ENCODE data around the gene RAB40A. TPM values are rescaled to one million over a fixed set of nuclear protein-coding genes. Genes with fewer than 3 reads are reported as not detected.
A peak's percentile ranks its signal among the peaks of the same experiment; 100 is the strongest.

Gene RAB40A
- total RNA-seq, 3 donors from 2014 or later, result 0.48 to 2.5 (median 2.3) TPM

DNA sequence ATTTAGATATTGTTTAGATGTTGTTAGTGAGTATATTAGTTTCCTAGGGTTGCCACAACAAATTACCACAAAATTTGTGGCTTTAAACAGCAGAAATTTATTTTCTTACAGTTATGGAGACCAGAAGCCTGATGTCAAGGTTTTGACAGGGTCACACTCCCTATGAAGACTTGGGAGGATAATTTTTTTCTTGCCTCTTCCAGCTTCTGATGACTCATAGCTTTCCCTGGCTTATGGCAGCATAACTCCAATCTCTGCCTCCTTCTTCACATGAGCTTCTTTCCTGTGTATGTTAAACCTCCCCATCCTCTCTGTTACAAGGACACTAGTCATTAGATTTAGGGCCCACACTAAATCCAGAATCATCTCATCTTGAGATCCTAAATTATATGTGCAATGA, 20.9 kb upstream of the RAB40A start:
- H3K4me3 ChIP-seq, result no peak overlapping the region
- H3K27ac ChIP-seq, result peak overlapping the region; percentile 62 to 81
- peaks cover 0 to 32% of the 10 kb centered on the region in 2 donors for H3K27me3 ChIP-seq
- no peaks in the 10 kb centered on the region for H3K36me3 ChIP-seq
- H3K4me1 ChIP-seq, result no peaks in the 10 kb centered on the region
- no peak for DNase-seq (ENCODE audit: low spot score in 2 of 2)
- H3K9me3 ChIP-seq, result no peaks in the 10 kb centered on the region
- intact Hi-C loops (cut with DNase I; ENCODE audit: low total_unique reads), result no loop called here
- no peak for TF ChIP-seq POLR2AphosphoS5 (IDR thresholded peaks at IDR 0.05)
- TF ChIP-seq CTCF (IDR thresholded peaks at IDR 0.05), result no peak
- TF ChIP-seq POLR2A (IDR thresholded peaks at IDR 0.05), result no peak

GRCh38 chrX:103539695-103540094, 20.4 kb upstream of the RAB40A start:
- no peaks in the 10 kb centered on the region for H3K36me3 ChIP-seq
- no peak overlapping the region for H3K4me3 ChIP-seq
- no peaks in the 10 kb centered on the region for H3K9me3 ChIP-seq
- intact Hi-C loops (cut with DNase I; ENCODE audit: low total_unique reads), result no loop called here
- TF ChIP-seq CTCF (IDR thresholded peaks at IDR 0.05), result no peak
- DNase-seq (ENCODE audit: low spot score in 2 of 2), result no peak
- H3K27ac ChIP-seq, result peak overlapping the region; percentile 62 to 81
- H3K4me1 ChIP-seq, result no peaks in the 10 kb centered on the region
- peaks cover 0 to 30% of the 10 kb centered on the region in 2 donors for H3K27me3 ChIP-seq

DNA sequence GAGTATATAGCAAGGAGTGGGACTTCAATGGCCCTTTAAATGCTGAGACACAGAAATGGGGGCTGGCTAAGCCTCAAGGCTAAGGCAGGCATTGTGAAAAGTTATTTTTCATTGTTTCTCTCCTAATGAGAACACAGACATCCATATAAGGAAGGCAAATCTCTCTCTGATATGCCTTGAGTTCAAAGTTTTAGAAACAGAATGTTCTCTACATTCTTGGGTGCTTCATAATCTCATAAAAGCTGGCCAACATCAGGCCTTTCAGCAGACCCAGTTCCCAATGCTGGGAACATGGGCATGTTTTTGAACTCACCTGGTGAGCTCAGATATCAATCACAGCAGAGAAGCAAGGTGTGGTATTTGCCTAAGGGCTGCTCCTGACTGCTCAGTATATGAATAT, 19.4 kb upstream of the RAB40A start:
- Histone ChIP-seq H3K4me3 (no peak overlapping the region), H3K36me3 (no peaks in the 10 kb centered on the region), H3K27me3 (peaks cover 0 to 33% of the 10 kb centered on the region in 2 donors), H3K27ac (peak overlapping the region; percentile 81 to 87), H3K4me1 (no peaks in the 10 kb centered on the region), H3K9me3 (no peaks in the 10 kb centered on the region)
- intact Hi-C loops (cut with DNase I; ENCODE audit: low total_unique reads), result no loop called here
- TF ChIP-seq CTCF (IDR thresholded peaks at IDR 0.05), result no peak
- TF ChIP-seq POLR2A (IDR thresholded peaks at IDR 0.05), result no peak
- peak in 1 of 3 donors; percentile 27 for TF ChIP-seq POLR2AphosphoS5 (IDR thresholded peaks at IDR 0.05)
- no peak for DNase-seq (ENCODE audit: low spot score in 2 of 2)

DNA sequence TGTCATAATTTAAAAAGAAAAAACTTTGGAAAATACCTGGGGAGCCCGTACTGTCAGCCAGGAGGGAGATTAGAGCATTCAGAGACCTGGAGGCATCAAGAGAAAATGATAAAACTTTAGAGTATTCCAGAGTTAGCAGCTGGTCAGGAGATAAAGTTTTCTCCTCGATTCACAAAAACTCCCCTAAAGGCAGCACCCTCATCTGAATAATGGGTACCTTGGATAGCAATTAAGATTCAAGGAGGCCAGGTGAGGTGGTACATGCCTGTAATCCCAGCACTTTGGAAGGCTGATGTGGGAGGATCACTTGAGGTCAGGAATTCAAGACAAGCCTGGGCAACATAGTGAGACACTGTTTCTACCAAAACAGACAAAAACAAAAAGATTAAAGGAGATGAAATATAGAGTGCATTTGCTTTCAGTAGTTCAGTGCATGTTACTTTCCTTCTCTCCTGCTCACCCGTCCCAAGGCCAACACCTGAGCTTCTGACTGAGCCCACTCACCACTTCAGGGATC, 18.6 kb upstream of the RAB40A start:
- H3K36me3 ChIP-seq, result no peaks in the 10 kb centered on the region
- H3K27me3 ChIP-seq, result peaks cover 0 to 36% of the 10 kb centered on the region in 2 donors
- H3K4me3 ChIP-seq, result peak overlapping the region in 1 of 3 donors; percentile 16
- H3K4me1 ChIP-seq, result no peaks in the 10 kb centered on the region
- peak overlapping the region; percentile 81 to 87 for H3K27ac ChIP-seq
- TF ChIP-seq POLR2AphosphoS5 (IDR thresholded peaks at IDR 0.05), result no peak
- TF ChIP-seq POLR2A (IDR thresholded peaks at IDR 0.05), result no peak
- no peak for TF ChIP-seq CTCF (IDR thresholded peaks at IDR 0.05)
- intact Hi-C loops (cut with DNase I; ENCODE audit: low total_unique reads), result no loop called here
- H3K9me3 ChIP-seq, result no peaks in the 10 kb centered on the region
- no peak for DNase-seq (ENCODE audit: low spot score in 2 of 2)

DNA sequence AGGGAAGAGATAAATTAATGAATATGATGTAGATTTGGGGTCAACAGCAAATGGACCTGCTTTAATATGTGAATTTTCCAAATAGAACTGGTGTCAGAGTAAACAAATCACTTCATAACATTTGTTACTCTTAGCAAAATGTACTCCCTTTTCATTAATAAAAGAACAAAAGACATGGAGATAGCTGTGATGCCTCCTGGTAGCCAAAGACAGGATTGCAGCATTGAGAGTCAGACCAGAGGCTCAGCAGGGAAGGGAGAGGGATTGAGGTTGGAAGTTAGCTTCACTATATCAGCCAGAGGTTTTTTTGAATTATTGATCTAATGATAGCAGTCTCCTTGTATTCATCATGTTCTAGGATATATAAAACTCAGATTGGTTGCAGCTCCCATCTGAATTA, 17.4 kb upstream of the RAB40A start:
- no peak overlapping the region for H3K4me3 ChIP-seq
- intact Hi-C loops (cut with DNase I; ENCODE audit: low total_unique reads), result no loop called here
- H3K9me3 ChIP-seq, result no peaks in the 10 kb centered on the region
- H3K27me3 ChIP-seq, result peaks cover 0 to 38% of the 10 kb centered on the region in 2 donors
- no peak for DNase-seq (ENCODE audit: low spot score in 2 of 2)
- H3K4me1 ChIP-seq, result no peaks in the 10 kb centered on the region
- H3K27ac ChIP-seq, result peak overlapping the region; percentile 81 to 85
- TF ChIP-seq CTCF (IDR thresholded peaks at IDR 0.05) (no peak), POLR2AphosphoS5 (IDR thresholded peaks at IDR 0.05) (no peak), POLR2A (IDR thresholded peaks at IDR 0.05) (no peak)
- no peaks in the 10 kb centered on the region for H3K36me3 ChIP-seq
